Measurements from ENCODE around the gene NEDD9. TPM values are rescaled to one million over a fixed set of nuclear protein-coding genes. Genes with fewer than 3 reads are reported as not detected.

The NEDD9 gene
- total and polyA plus RNA-seq, 3 experiments from 2014 or later: 39.9 to 41.0 (median 40.2) TPM

Other genes starting within 250 kb of the NEDD9 start
- not detected for gene ELOVL2, start 188.4 kb downstream of the NEDD9 start, total RNA-seq
- gene ELOVL2, start 188.4 kb downstream of the NEDD9 start, polyA plus RNA-seq: not detected
- gene SMIM13, start 138.8 kb downstream of the NEDD9 start, total RNA-seq: 10 to 100 TPM; 14.7 to 16.0 TPM
- gene SMIM13, start 138.8 kb downstream of the NEDD9 start, polyA plus RNA-seq: 4.6 TPM
- not detected for gene ERVFRD-1, start 120.9 kb downstream of the NEDD9 start, total RNA-seq
- gene ERVFRD-1, start 120.9 kb downstream of the NEDD9 start, polyA plus RNA-seq: 0.12 TPM

All from CD8-positive, alpha-beta memory T cell (primary cell).